22Rv1 (cell line): ENCODE measurements around the gene CASP10.

ENCODE experiments used
- CTCF ChIP-seq: fragments of 450-650 bp; IDR thresholded peaks from 2 replicates; pipeline ENCODE4 v1.5.1; 2017; ENCODE audit warnings: mild to moderate bottlenecking
- ZFX ChIP-seq: fragments of 450-650 bp; IDR thresholded peaks from 2 replicates; pipeline ENCODE4 v1.6.1; 2017; ENCODE audit warnings: antibody characterized with exemption, borderline replicate concordance

GRCh38 chr2:201269764-201270163, 86.8 kb downstream of the CASP10 start:
- no peak for TF ChIP-seq CTCF
- no peak for TF ChIP-seq ZFX
